Measurements from ENCODE around the gene TRDN. TPM values are rescaled to one million over a fixed set of nuclear protein-coding genes. Genes with fewer than 3 reads are reported as not detected.

Gene TRDN
- total and polyA plus RNA-seq, 4 donors, result 0.03 to 0.33 (median 0.23) TPM; not detected in 1

- DNase-seq, result no peak
- Histone ChIP-seq H3K4me1 (ENCODE audit: control insufficient read depth in 1 of 2, insufficient read depth in 2 of 2, low read length in 2 of 2) (no peaks in the 10 kb centered on the region), H3K27ac (ENCODE audit: low read depth in 1 of 2, low read length in 2 of 2) (no peak overlapping the region), H3K36me3 (ENCODE audit: control insufficient read depth in 1 of 2, insufficient read depth in 2 of 2, low read length in 1 of 2) (no peaks in the 10 kb centered on the region), H3K9me3 (ENCODE audit: control insufficient read depth, low read length) (no peaks in the 10 kb centered on the region), H3K27me3 (ENCODE audit: control insufficient read depth in 1 of 2, insufficient read depth in 2 of 2, low read length in 1 of 2) (no peaks in the 10 kb centered on the region), H3K4me3 (ENCODE audit: low read length in 2 of 2) (no peak overlapping the region)
- intact Hi-C loops (cut with DNase I), result no loop called here
- ATAC-seq (ENCODE audit: low FRiP score), result no peak
- 43 to 49% methylated on average over 3 of the region's 3 CpGs for WGBS, 2 donors
Measured at GRCh38 chr6:123352705-123353104, 284.0 kb downstream of the TRDN start.

- DNase-seq (no peak), ATAC-seq (ENCODE audit: low FRiP score) (no peak)
- no peak overlapping the region for H3K27ac ChIP-seq (ENCODE audit: low read depth in 1 of 2, low read length in 2 of 2)
- no peak overlapping the region for H3K4me3 ChIP-seq (ENCODE audit: low read length in 2 of 2)
- no peaks in the 10 kb centered on the region for H3K27me3 ChIP-seq (ENCODE audit: control insufficient read depth in 1 of 2, insufficient read depth in 2 of 2, low read length in 1 of 2)
- no peaks in the 10 kb centered on the region for H3K36me3 ChIP-seq (ENCODE audit: control insufficient read depth in 1 of 2, insufficient read depth in 2 of 2, low read length in 1 of 2)
- no peaks in the 10 kb centered on the region for H3K4me1 ChIP-seq (ENCODE audit: control insufficient read depth in 1 of 2, insufficient read depth in 2 of 2, low read length in 2 of 2)
- intact Hi-C loops (cut with DNase I), result no loop called here
- no peaks in the 10 kb centered on the region for H3K9me3 ChIP-seq (ENCODE audit: control insufficient read depth, low read length)
- WGBS, 2 donors, result 63 to 72% methylated on average over 3 of the region's 3 CpGs
Measured at GRCh38 chr6:123352279-123352678, 284.5 kb downstream of the TRDN start.

- no peaks in the 10 kb centered on the region for H3K36me3 ChIP-seq (ENCODE audit: control insufficient read depth in 1 of 2, insufficient read depth in 2 of 2, low read length in 1 of 2)
- intact Hi-C loops (cut with DNase I), result no loop called here
- H3K4me1 ChIP-seq (ENCODE audit: control insufficient read depth in 1 of 2, insufficient read depth in 2 of 2, low read length in 2 of 2), result no peaks in the 10 kb centered on the region
- no peak for DNase-seq
- H3K27ac ChIP-seq (ENCODE audit: low read depth in 1 of 2, low read length in 2 of 2), result no peak overlapping the region
- no peak for ATAC-seq (ENCODE audit: low FRiP score)
- 27 to 34% methylated on average over 1 of the region's 1 CpG for WGBS, 2 donors
- no peaks in the 10 kb centered on the region for H3K27me3 ChIP-seq (ENCODE audit: control insufficient read depth in 1 of 2, insufficient read depth in 2 of 2, low read length in 1 of 2)
- no peaks in the 10 kb centered on the region for H3K9me3 ChIP-seq (ENCODE audit: control insufficient read depth, low read length)
- no peak overlapping the region for H3K4me3 ChIP-seq (ENCODE audit: low read length in 2 of 2)
Measured at GRCh38 chr6:123343836-123344235, 292.9 kb downstream of the TRDN start.

- H3K27me3 ChIP-seq (ENCODE audit: control insufficient read depth in 1 of 2, insufficient read depth in 2 of 2, low read length in 1 of 2), result no peaks in the 10 kb centered on the region
- DNase-seq (no peak), ATAC-seq (ENCODE audit: low FRiP score) (no peak)
- no peaks in the 10 kb centered on the region for H3K36me3 ChIP-seq (ENCODE audit: control insufficient read depth in 1 of 2, insufficient read depth in 2 of 2, low read length in 1 of 2)
- H3K9me3 ChIP-seq (ENCODE audit: control insufficient read depth, low read length), result no peaks in the 10 kb centered on the region
- H3K4me3 ChIP-seq (ENCODE audit: low read length in 2 of 2), result no peak overlapping the region
- intact Hi-C loops (cut with DNase I), result no loop called here
- no peak overlapping the region for H3K27ac ChIP-seq (ENCODE audit: low read depth in 1 of 2, low read length in 2 of 2)
- no peaks in the 10 kb centered on the region for H3K4me1 ChIP-seq (ENCODE audit: control insufficient read depth in 1 of 2, insufficient read depth in 2 of 2, low read length in 2 of 2)
Measured at GRCh38 chr6:123338394-123338793, 298.4 kb downstream of the TRDN start.

- WGBS, 2 donors, result 36 to 42% methylated on average over 3 of the region's 3 CpGs
- intact Hi-C loops (cut with DNase I), result no loop called here
- Histone ChIP-seq H3K27ac (ENCODE audit: low read depth in 1 of 2, low read length in 2 of 2) (no peak overlapping the region), H3K36me3 (ENCODE audit: control insufficient read depth in 1 of 2, insufficient read depth in 2 of 2, low read length in 1 of 2) (no peaks in the 10 kb centered on the region), H3K27me3 (ENCODE audit: control insufficient read depth in 1 of 2, insufficient read depth in 2 of 2, low read length in 1 of 2) (no peaks in the 10 kb centered on the region), H3K4me1 (ENCODE audit: control insufficient read depth in 1 of 2, insufficient read depth in 2 of 2, low read length in 2 of 2) (no peaks in the 10 kb centered on the region), H3K9me3 (ENCODE audit: control insufficient read depth, low read length) (no peaks in the 10 kb centered on the region), H3K4me3 (ENCODE audit: low read length in 2 of 2) (no peak overlapping the region)
- no peak for DNase-seq
- no peak for ATAC-seq (ENCODE audit: low FRiP score)
Measured at GRCh38 chr6:123333000-123333756, 303.6 kb downstream of the TRDN start.

- Histone ChIP-seq H3K4me3 (ENCODE audit: low read length in 2 of 2) (no peak overlapping the region), H3K36me3 (ENCODE audit: control insufficient read depth in 1 of 2, insufficient read depth in 2 of 2, low read length in 1 of 2) (no peaks in the 10 kb centered on the region), H3K4me1 (ENCODE audit: control insufficient read depth in 1 of 2, insufficient read depth in 2 of 2, low read length in 2 of 2) (no peaks in the 10 kb centered on the region), H3K27ac (ENCODE audit: low read depth in 1 of 2, low read length in 2 of 2) (no peak overlapping the region), H3K9me3 (ENCODE audit: control insufficient read depth, low read length) (no peaks in the 10 kb centered on the region), H3K27me3 (ENCODE audit: control insufficient read depth in 1 of 2, insufficient read depth in 2 of 2, low read length in 1 of 2) (no peaks in the 10 kb centered on the region)
- intact Hi-C loops (cut with DNase I), result no loop called here
- WGBS, 2 donors, result 85 to 88% methylated on average over 2 of the region's 2 CpGs
- ATAC-seq (ENCODE audit: low FRiP score) (no peak), DNase-seq (no peak)
Measured at GRCh38 chr6:123332070-123332469, 304.7 kb downstream of the TRDN start.

GRCh38 chr6:123329337-123329736 lies 307.4 kb downstream of the TRDN start:
- H3K36me3 ChIP-seq (ENCODE audit: control insufficient read depth in 1 of 2, insufficient read depth in 2 of 2, low read length in 1 of 2), result no peaks in the 10 kb centered on the region
- no peaks in the 10 kb centered on the region for H3K4me1 ChIP-seq (ENCODE audit: control insufficient read depth in 1 of 2, insufficient read depth in 2 of 2, low read length in 2 of 2)
- H3K4me3 ChIP-seq (ENCODE audit: low read length in 2 of 2), result no peak overlapping the region
- H3K27ac ChIP-seq (ENCODE audit: low read depth in 1 of 2, low read length in 2 of 2), result no peak overlapping the region
- no peaks in the 10 kb centered on the region for H3K9me3 ChIP-seq (ENCODE audit: control insufficient read depth, low read length)
- DNase-seq (no peak), ATAC-seq (ENCODE audit: low FRiP score) (no peak)
- H3K27me3 ChIP-seq (ENCODE audit: control insufficient read depth in 1 of 2, insufficient read depth in 2 of 2, low read length in 1 of 2), result no peaks in the 10 kb centered on the region
- intact Hi-C loops (cut with DNase I), result no loop called here

- intact Hi-C loops (cut with DNase I), result no loop called here
- Histone ChIP-seq H3K27ac (ENCODE audit: low read depth in 1 of 2, low read length in 2 of 2) (no peak overlapping the region), H3K4me1 (ENCODE audit: control insufficient read depth in 1 of 2, insufficient read depth in 2 of 2, low read length in 2 of 2) (no peaks in the 10 kb centered on the region), H3K9me3 (ENCODE audit: control insufficient read depth, low read length) (no peaks in the 10 kb centered on the region), H3K36me3 (ENCODE audit: control insufficient read depth in 1 of 2, insufficient read depth in 2 of 2, low read length in 1 of 2) (no peaks in the 10 kb centered on the region), H3K4me3 (ENCODE audit: low read length in 2 of 2) (no peak overlapping the region), H3K27me3 (ENCODE audit: control insufficient read depth in 1 of 2, insufficient read depth in 2 of 2, low read length in 1 of 2) (no peaks in the 10 kb centered on the region)
- WGBS, 2 donors, result 66 to 67% methylated on average over 3 of the region's 3 CpGs
- ATAC-seq (ENCODE audit: low FRiP score), result no peak
- DNase-seq, result no peak
Measured at GRCh38 chr6:123323452-123324329, 313.1 kb downstream of the TRDN start.

- 66 to 69% methylated on average over 7 of the region's 7 CpGs for WGBS, 2 donors
- Histone ChIP-seq H3K9me3 (ENCODE audit: control insufficient read depth, low read length) (no peaks in the 10 kb centered on the region), H3K27ac (ENCODE audit: low read depth in 1 of 2, low read length in 2 of 2) (no peak overlapping the region), H3K36me3 (ENCODE audit: control insufficient read depth in 1 of 2, insufficient read depth in 2 of 2, low read length in 1 of 2) (no peaks in the 10 kb centered on the region), H3K4me3 (ENCODE audit: low read length in 2 of 2) (no peak overlapping the region), H3K4me1 (ENCODE audit: control insufficient read depth in 1 of 2, insufficient read depth in 2 of 2, low read length in 2 of 2) (no peaks in the 10 kb centered on the region), H3K27me3 (ENCODE audit: control insufficient read depth in 1 of 2, insufficient read depth in 2 of 2, low read length in 1 of 2) (no peaks in the 10 kb centered on the region)
- intact Hi-C loops (cut with DNase I), result no loop called here
- ATAC-seq (ENCODE audit: low FRiP score) (no peak), DNase-seq (no peak)
Measured at GRCh38 chr6:123321020-123321419, 315.7 kb downstream of the TRDN start.

All from aorta (tissue), 5 donors.